Panc1 (cell line): ENCODE results near the gene GPC6. TPM values are rescaled to one million over a fixed set of nuclear protein-coding genes. Genes with fewer than 3 reads are reported as not detected.

Source experiments
- ATAC-seq: fragments of 200-7000 bp; cut with Tn5 transposase; 2 replicates; pipeline ENCODE4 v1.9.1; 2020; ENCODE audit warnings: mild to moderate bottlenecking, moderate library complexity
- BruUV-seq: library from RNA; stranded (reverse); fragments of 400-500 nt; replicated peaks from 2 replicates; lab custom pipeline; 2021; lab: Mats Ljungman, UMichigan
- CTCF ChIA-PET: fragments of 300-600 bp; sonication (Branson Sonifier 250); formaldehyde crosslinking; loops from one replicate; lab custom pipeline; 2022; ENCODE audit warnings: antibody characterized with exemption; lab: Charles Lee
- POLR2A ChIA-PET: fragments of 300-600 bp; sonication (Branson Sonifier 250); formaldehyde crosslinking; loops from one replicate; lab custom pipeline; 2022; ENCODE audit warnings: antibody characterized with exemption; lab: Charles Lee
- DNase-seq: peaks from one replicate; pipeline ENCODE4 v3.0.0-alpha.2; 2010; ENCODE audit warnings: low read depth, low spot score
- H3K27ac ChIP-seq: 2 replicates; pipeline ENCODE4 v1.5.1; 2011; ENCODE audit warnings: mild to moderate bottlenecking, low read length, inconsistent platforms
- H3K27me3 ChIP-seq: fragments of 200-500 bp; sonication (Bioruptor generic); 2 replicates; pipeline ENCODE4 v1.6.0; 2014; ENCODE audit warnings: low read length, inconsistent platforms; ENCODE audit not compliant: control insufficient read depth, insufficient read depth
- H3K36me3 ChIP-seq: fragments of 200-500 bp; sonication (Bioruptor generic); 2 replicates; pipeline ENCODE4 v1.5.1; 2014; ENCODE audit warnings: inconsistent platforms, mild to moderate bottlenecking, low read length, moderate library complexity; ENCODE audit not compliant: control insufficient read depth, insufficient read depth
- H3K4me1 ChIP-seq: 2 replicates; pipeline ENCODE4 v1.5.1; 2011; ENCODE audit warnings: inconsistent platforms, mild to moderate bottlenecking, low read length, moderate library complexity; ENCODE audit not compliant: control insufficient read depth, insufficient read depth
- H3K4me3 ChIP-seq, 2 experiments: 2 replicates each; pipeline ENCODE4 v1.5.1; 2011 to 2012; ENCODE audit warnings: low read depth in 2 of 2, low read length in 2 of 2, mild to moderate bottlenecking in 2 of 2, inconsistent platforms in 1 of 2, moderate library complexity in 1 of 2
- H3K9me3 ChIP-seq: fragments of 200-500 bp; sonication (Bioruptor generic); 2 replicates; pipeline ENCODE4 v1.5.1; 2014; ENCODE audit warnings: low read depth, mild to moderate bottlenecking, inconsistent platforms, low read length, moderate library complexity; ENCODE audit not compliant: control insufficient read depth, insufficient read depth
- POLR2AphosphoS5 ChIP-seq: IDR thresholded peaks from 2 replicates; pipeline ENCODE4 v1.6.1; 2012; ENCODE audit warnings: mild to moderate bottlenecking, low read depth, low read length, moderate library complexity
- REST ChIP-seq, 2 experiments: IDR thresholded peaks; 2 replicates each; pipeline ENCODE4 v1.6.1; 2011 to 2012; ENCODE audit warnings: low read depth in 2 of 2, control low read depth in 1 of 2, low read length in 1 of 2, mild to moderate bottlenecking in 1 of 2, moderate library complexity in 1 of 2; ENCODE audit not compliant: insufficient read depth in 1 of 2
- SIN3A ChIP-seq: IDR thresholded peaks from 2 replicates; pipeline ENCODE4 v1.6.1; 2012; ENCODE audit warnings: low read depth, mild to moderate bottlenecking, low read length, moderate library complexity, borderline replicate concordance; ENCODE audit not compliant: insufficient read depth
- TCF7L2 ChIP-seq: IDR thresholded peaks from 2 replicates; pipeline ENCODE4 v1.6.1; 2011; ENCODE audit warnings: mild to moderate bottlenecking, low read depth, low read length, inconsistent platforms
- in situ Hi-C: cut with HindIII; loops from 2 replicates; pipeline ENCODE4 v1.10.0; 2016; ENCODE audit warnings: low sequenced_read_pairs, low pct_unique_long_range_greater_than_20kb
- intact Hi-C: fragments of 100-400 bp; cut with micrococcal nuclease; formaldehyde crosslinking; loops from one replicate; pipeline ENCODE4 v1.10.0; 2022; ENCODE audit not compliant: unreplicated experiment
- total RNA-seq: library from RNA; stranded (reverse); gene quantifications from one replicate; pipeline ENCODE4 v1.2.1, GENCODE V29; 2021; ENCODE audit not compliant: unreplicated experiment
- TF ChIP-seq, protein P1 (sequence below): fragments of 450-650 bp; IDR thresholded peaks from 2 replicates; pipeline ENCODE4 v1.5.1; 2017; ENCODE audit warnings: mild to moderate bottlenecking

Gene GPC6
- total RNA-seq, 1 experiment from 2014 or later = 4.8 TPM

GRCh38 chr13:94163535-94163934 lies 936.9 kb downstream of the GPC6 start:
- H3K4me1 ChIP-seq = no peaks in the 10 kb centered on the region
- no peaks in the 10 kb centered on the region for H3K36me3 ChIP-seq
- intact Hi-C loops = no loop called here
- no peaks in the 10 kb centered on the region for H3K9me3 ChIP-seq
- no peak for ATAC-seq
- in situ Hi-C loops = no loop called here
- no TSS peak for BruUV-seq
- H3K27ac ChIP-seq = no peak overlapping the region
- TF ChIP-seq TCF7L2 = no peak
- no peak for TF ChIP-seq POLR2AphosphoS5
- TF ChIP-seq REST (IDR thresholded peaks at IDR 0.05; ENCODE audit: insufficient read depth in 1 of 2, low read depth in 2 of 2, low read length in 1 of 2) = no peak
- no peak for TF ChIP-seq SIN3A
- TF ChIP-seq, protein P1, sequence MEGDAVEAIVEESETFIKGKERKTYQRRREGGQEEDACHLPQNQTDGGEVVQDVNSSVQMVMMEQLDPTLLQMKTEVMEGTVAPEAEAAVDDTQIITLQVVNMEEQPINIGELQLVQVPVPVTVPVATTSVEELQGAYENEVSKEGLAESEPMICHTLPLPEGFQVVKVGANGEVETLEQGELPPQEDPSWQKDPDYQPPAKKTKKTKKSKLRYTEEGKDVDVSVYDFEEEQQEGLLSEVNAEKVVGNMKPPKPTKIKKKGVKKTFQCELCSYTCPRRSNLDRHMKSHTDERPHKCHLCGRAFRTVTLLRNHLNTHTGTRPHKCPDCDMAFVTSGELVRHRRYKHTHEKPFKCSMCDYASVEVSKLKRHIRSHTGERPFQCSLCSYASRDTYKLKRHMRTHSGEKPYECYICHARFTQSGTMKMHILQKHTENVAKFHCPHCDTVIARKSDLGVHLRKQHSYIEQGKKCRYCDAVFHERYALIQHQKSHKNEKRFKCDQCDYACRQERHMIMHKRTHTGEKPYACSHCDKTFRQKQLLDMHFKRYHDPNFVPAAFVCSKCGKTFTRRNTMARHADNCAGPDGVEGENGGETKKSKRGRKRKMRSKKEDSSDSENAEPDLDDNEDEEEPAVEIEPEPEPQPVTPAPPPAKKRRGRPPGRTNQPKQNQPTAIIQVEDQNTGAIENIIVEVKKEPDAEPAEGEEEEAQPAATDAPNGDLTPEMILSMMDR = no peak
- H3K4me3 ChIP-seq = no peak overlapping the region
- ChIA-PET POLR2A (no interaction called here), CTCF (no interaction called here)
- H3K27me3 ChIP-seq = no peaks in the 10 kb centered on the region
- DNase-seq = no peak

- intact Hi-C loops = no loop called here
- Histone ChIP-seq H3K27me3 (no peaks in the 10 kb centered on the region), H3K4me3 (no peak overlapping the region), H3K4me1 (no peaks in the 10 kb centered on the region), H3K36me3 (no peaks in the 10 kb centered on the region), H3K27ac (no peak overlapping the region), H3K9me3 (no peaks in the 10 kb centered on the region)
- ATAC-seq = no peak
- TF ChIP-seq SIN3A = no peak
- in situ Hi-C loops = no loop called here
- no TSS peak for BruUV-seq
- ChIA-PET CTCF (no interaction called here), POLR2A (no interaction called here)
- no peak for DNase-seq
Measured at GRCh38 chr13:94168783-94169453, 942.3 kb downstream of the GPC6 start.

DNA sequence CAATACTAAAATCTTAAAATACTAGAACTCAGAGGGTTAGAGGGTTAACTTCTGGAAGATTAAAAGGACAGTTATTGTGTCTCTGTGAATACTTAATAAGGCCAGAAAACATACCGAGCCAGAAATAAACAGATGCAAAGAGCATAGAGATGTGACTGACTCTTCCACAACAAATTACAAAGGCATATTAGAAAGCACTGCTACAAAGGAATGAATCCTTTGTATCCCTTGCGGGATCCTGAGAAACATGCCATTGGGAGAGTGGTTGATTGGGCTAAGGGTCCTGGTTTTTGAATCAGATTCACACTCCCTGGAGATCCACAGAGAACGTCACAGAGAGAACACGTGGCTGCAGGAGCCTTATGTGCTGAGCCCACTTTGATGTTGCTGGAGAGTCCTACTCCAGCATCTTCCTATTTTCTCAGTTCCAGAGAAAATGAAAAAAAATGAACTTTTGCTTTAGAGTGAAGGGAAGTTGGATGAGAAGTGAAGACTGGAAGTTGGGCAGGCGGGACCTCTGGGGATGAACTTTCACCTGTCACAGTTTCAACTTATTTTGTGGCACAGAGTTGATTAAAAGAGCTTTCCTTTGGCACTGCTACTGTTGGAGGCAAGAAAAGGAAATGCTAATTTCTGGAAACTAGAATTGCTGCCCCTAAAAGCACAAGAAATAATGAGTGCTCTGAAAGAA lies 943.0 kb downstream of the GPC6 start:
- H3K4me1 ChIP-seq = no peaks in the 10 kb centered on the region
- H3K27me3 ChIP-seq = no peaks in the 10 kb centered on the region
- CTCF ChIA-PET = no interaction called here
- H3K9me3 ChIP-seq = no peaks in the 10 kb centered on the region
- intact Hi-C loops (no loop called here), in situ Hi-C loops (no loop called here)
- BruUV-seq = no TSS peak
- no peak for ATAC-seq
- H3K4me3 ChIP-seq = no peak overlapping the region
- no peaks in the 10 kb centered on the region for H3K36me3 ChIP-seq
- DNase-seq = no peak
- POLR2A ChIA-PET = no interaction called here
- H3K27ac ChIP-seq = no peak overlapping the region
- no peak for TF ChIP-seq POLR2AphosphoS5
- no peak for TF ChIP-seq TCF7L2
